Smooth muscle cell (in vitro differentiated cells): Measurements from ENCODE around the gene P2RY14. TPM values are rescaled to one million over a fixed set of nuclear protein-coding genes. Genes with fewer than 3 reads are reported as not detected.

ENCODE experiments used
- DNase-seq: peaks from one replicate; lab custom pipeline; 2025; ENCODE audit not compliant: unreplicated experiment; lab: John Stamatoyannopoulos, UW
- H2AFZ ChIP-seq: fragments of 200-600 bp; sonication (generic); 2 replicates; pipeline ENCODE4 v1.6.0; 2016; ENCODE audit warnings: antibody characterized with exemption, low read depth, mild to moderate bottlenecking
- H3F3A ChIP-seq: fragments of 200-600 bp; sonication (generic); 2 replicates; pipeline ENCODE4 v1.6.0; 2017; ENCODE audit warnings: antibody characterized with exemption, low read depth
- H3K27ac ChIP-seq: fragments of 200-600 bp; sonication (generic); 2 replicates; pipeline ENCODE4 v1.5.1; 2016; ENCODE audit warnings: low read depth, mild to moderate bottlenecking
- H3K27me3 ChIP-seq: fragments of 200-600 bp; sonication (generic); 2 replicates; pipeline ENCODE4 v1.6.1; 2016; ENCODE audit warnings: low read depth, mild to moderate bottlenecking
- H3K36me3 ChIP-seq: fragments of 200-600 bp; sonication (generic); 2 replicates; pipeline ENCODE4 v1.5.1; 2016; ENCODE audit warnings: low read depth
- H3K4me1 ChIP-seq: fragments of 200-600 bp; sonication (generic); 2 replicates; pipeline ENCODE4 v1.5.1; 2016; ENCODE audit warnings: low read depth
- H3K4me2 ChIP-seq: fragments of 200-600 bp; sonication (generic); 2 replicates; pipeline ENCODE4 v1.6.0; 2016; ENCODE audit warnings: mild to moderate bottlenecking
- H3K4me3 ChIP-seq: fragments of 200-600 bp; sonication (generic); 2 replicates; pipeline ENCODE4 v1.5.1; 2016; ENCODE audit warnings: mild to moderate bottlenecking
- H3K79me2 ChIP-seq: fragments of 200-600 bp; sonication (generic); 2 replicates; pipeline ENCODE4 v1.6.0; 2016; ENCODE audit warnings: low read depth, mild to moderate bottlenecking
- H3K9ac ChIP-seq: fragments of 200-600 bp; sonication (generic); 2 replicates; pipeline ENCODE4 v1.6.0; 2016; ENCODE audit warnings: low read depth
- H3K9me3 ChIP-seq: fragments of 200-600 bp; sonication (generic); replicated peaks from 2 replicates; pipeline ENCODE4 v1.5.1; 2016; ENCODE audit warnings: low read depth
- H4K20me1 ChIP-seq: fragments of 200-600 bp; sonication (generic); 2 replicates; pipeline ENCODE4 v1.6.0; 2016; ENCODE audit warnings: low read depth
- WGBS: methylation state at CpG from one replicate; pipeline ENCODE4 v1.1.7; 2016; ENCODE audit warnings: low lambda C conversion rate; 5-methylcytosine and 5-hydroxymethylcytosine counted together
- polyA plus RNA-seq: library from polyadenylated mRNA; unstranded; fragments of >200 nt; fragmentation: Nextera tagmentation; extraction: Ambion mirVana; gene quantifications from 2 replicates; pipeline ENCODE4 v1.2.1, GENCODE V29; 2016
- total RNA-seq: library from RNA; depleted of rRNA; stranded (reverse); fragments of >200 nt; gene quantifications from 2 replicates; pipeline ENCODE4 v1.2.3, GENCODE V29; 2014
- TF ChIP-seq, protein P1 (sequence below): fragments of 200-600 bp; sonication (generic); IDR thresholded peaks from 2 replicates; pipeline ENCODE4 v1.5.1; 2017; ENCODE audit warnings: borderline replicate concordance, mild to moderate bottlenecking, antibody characterized with exemption; ENCODE audit not compliant: insufficient read depth, poor library complexity, severe bottlenecking

The P2RY14 gene
- total and polyA plus RNA-seq, 2 experiments from 2014 or later: not detected

DNA sequence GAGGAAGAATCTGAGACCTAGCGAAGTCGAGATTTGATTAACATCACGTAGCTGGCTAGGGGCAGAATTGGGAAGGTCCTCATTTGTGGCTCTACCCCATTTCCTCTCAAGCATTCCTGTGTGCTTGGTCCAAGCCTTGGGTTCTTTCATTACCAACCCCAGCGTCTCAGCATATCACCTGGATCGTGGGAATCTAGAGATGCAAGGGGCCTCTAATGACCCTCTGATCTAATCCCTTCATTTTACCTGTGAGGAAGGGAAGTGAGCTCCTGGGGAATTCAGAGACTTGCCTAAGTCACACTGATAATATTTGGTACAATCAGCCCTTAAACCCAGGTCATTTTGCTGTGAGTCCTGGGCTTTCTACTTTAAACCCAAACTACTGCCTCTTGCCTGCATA is 36.3 kb upstream of the P2RY14 start:
- H3K27me3 ChIP-seq: no peaks in the 10 kb centered on the region
- TF ChIP-seq, protein P1, sequence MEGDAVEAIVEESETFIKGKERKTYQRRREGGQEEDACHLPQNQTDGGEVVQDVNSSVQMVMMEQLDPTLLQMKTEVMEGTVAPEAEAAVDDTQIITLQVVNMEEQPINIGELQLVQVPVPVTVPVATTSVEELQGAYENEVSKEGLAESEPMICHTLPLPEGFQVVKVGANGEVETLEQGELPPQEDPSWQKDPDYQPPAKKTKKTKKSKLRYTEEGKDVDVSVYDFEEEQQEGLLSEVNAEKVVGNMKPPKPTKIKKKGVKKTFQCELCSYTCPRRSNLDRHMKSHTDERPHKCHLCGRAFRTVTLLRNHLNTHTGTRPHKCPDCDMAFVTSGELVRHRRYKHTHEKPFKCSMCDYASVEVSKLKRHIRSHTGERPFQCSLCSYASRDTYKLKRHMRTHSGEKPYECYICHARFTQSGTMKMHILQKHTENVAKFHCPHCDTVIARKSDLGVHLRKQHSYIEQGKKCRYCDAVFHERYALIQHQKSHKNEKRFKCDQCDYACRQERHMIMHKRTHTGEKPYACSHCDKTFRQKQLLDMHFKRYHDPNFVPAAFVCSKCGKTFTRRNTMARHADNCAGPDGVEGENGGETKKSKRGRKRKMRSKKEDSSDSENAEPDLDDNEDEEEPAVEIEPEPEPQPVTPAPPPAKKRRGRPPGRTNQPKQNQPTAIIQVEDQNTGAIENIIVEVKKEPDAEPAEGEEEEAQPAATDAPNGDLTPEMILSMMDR: no peak
- H3K9me3 ChIP-seq: no peaks in the 10 kb centered on the region
- 82% methylated on average over 5 of the region's 5 CpGs for WGBS
- H3K36me3 ChIP-seq: no peaks in the 10 kb centered on the region
- H3F3A ChIP-seq: peaks cover 9% of the 10 kb centered on the region
- no peak overlapping the region for H2AFZ ChIP-seq
- H3K9ac ChIP-seq: peak overlapping the region; percentile 93
- peaks cover 30% of the 10 kb centered on the region for H3K4me1 ChIP-seq
- no peak for DNase-seq
- peak overlapping the region; percentile 43 for H3K4me3 ChIP-seq
- no peaks in the 10 kb centered on the region for H3K79me2 ChIP-seq
- peak overlapping the region; percentile 97 for H3K27ac ChIP-seq
- H3K4me2 ChIP-seq: peak overlapping the region; percentile 69
- no peaks in the 10 kb centered on the region for H4K20me1 ChIP-seq

GRCh38 chr3:151314137-151314536 is 35.8 kb upstream of the P2RY14 start:
- Histone ChIP-seq H4K20me1 (no peaks in the 10 kb centered on the region), H3K4me3 (peak overlapping the region; percentile 43), H3K4me2 (peak overlapping the region; percentile 69), H3K79me2 (no peaks in the 10 kb centered on the region), H3K27me3 (no peaks in the 10 kb centered on the region), H3K4me1 (peaks cover 30% of the 10 kb centered on the region), H3K27ac (peak overlapping the region; percentile 97), H3K36me3 (no peaks in the 10 kb centered on the region), H2AFZ (no peak overlapping the region), H3K9ac (no peak overlapping the region), H3K9me3 (no peaks in the 10 kb centered on the region), H3F3A (peaks cover 9% of the 10 kb centered on the region)
- TF ChIP-seq, protein P1: no peak
- WGBS: 93% methylated on average over 2 of the region's 2 CpGs
- DNase-seq: no peak

GRCh38 chr3:151312972-151313371 is 34.6 kb upstream of the P2RY14 start:
- peak overlapping the region; percentile 27 for H3K4me2 ChIP-seq
- H3K9me3 ChIP-seq: no peaks in the 10 kb centered on the region
- no peak overlapping the region for H3K9ac ChIP-seq
- TF ChIP-seq, protein P1: no peak
- H3K79me2 ChIP-seq: no peaks in the 10 kb centered on the region
- H3K4me3 ChIP-seq: no peak overlapping the region
- no peak for DNase-seq
- H4K20me1 ChIP-seq: no peaks in the 10 kb centered on the region
- 78% methylated on average over 3 of the region's 3 CpGs for WGBS
- no peak overlapping the region for H3K27ac ChIP-seq
- peaks cover 6% of the 10 kb centered on the region for H3F3A ChIP-seq
- no peaks in the 10 kb centered on the region for H3K36me3 ChIP-seq
- no peaks in the 10 kb centered on the region for H3K27me3 ChIP-seq
- no peak overlapping the region for H2AFZ ChIP-seq
- peaks cover 22% of the 10 kb centered on the region for H3K4me1 ChIP-seq

- H2AFZ ChIP-seq: no peak overlapping the region
- peaks cover under 1% of the 10 kb centered on the region for H3F3A ChIP-seq
- H3K9me3 ChIP-seq: no peaks in the 10 kb centered on the region
- H4K20me1 ChIP-seq: no peaks in the 10 kb centered on the region
- peaks cover 11% of the 10 kb centered on the region for H3K4me1 ChIP-seq
- no peaks in the 10 kb centered on the region for H3K79me2 ChIP-seq
- no peak overlapping the region for H3K4me3 ChIP-seq
- no peak overlapping the region for H3K4me2 ChIP-seq
- H3K27me3 ChIP-seq: no peaks in the 10 kb centered on the region
- 93% methylated on average over 2 of the region's 2 CpGs for WGBS
- TF ChIP-seq, protein P1: no peak
- no peaks in the 10 kb centered on the region for H3K36me3 ChIP-seq
- H3K27ac ChIP-seq: no peak overlapping the region
- no peak for DNase-seq
- no peak overlapping the region for H3K9ac ChIP-seq
Observed at GRCh38 chr3:151309566-151309965, 31.2 kb upstream of the P2RY14 start.
